DOHH2 (cell line): Measurements from ENCODE around the gene ERVMER34-1.

Experiments used
- EZH2phosphoT487 ChIP-seq: fragments of 200-600 bp; sonication (generic); IDR thresholded peaks from 2 replicates; pipeline ENCODE4 v1.6.1; 2017; ENCODE audit warnings: borderline replicate concordance, mild to moderate bottlenecking, antibody characterized with exemption, low read length, moderate library complexity, mixed read lengths
- TF ChIP-seq, protein P1 (sequence below): fragments of 200-600 bp; sonication (generic); IDR thresholded peaks from one replicate; pipeline ENCODE4 v1.5.1; 2014; ENCODE audit warnings: antibody characterized with exemption, mild to moderate bottlenecking, low read depth, low read length; ENCODE audit not compliant: poor library complexity, severe bottlenecking

DNA sequence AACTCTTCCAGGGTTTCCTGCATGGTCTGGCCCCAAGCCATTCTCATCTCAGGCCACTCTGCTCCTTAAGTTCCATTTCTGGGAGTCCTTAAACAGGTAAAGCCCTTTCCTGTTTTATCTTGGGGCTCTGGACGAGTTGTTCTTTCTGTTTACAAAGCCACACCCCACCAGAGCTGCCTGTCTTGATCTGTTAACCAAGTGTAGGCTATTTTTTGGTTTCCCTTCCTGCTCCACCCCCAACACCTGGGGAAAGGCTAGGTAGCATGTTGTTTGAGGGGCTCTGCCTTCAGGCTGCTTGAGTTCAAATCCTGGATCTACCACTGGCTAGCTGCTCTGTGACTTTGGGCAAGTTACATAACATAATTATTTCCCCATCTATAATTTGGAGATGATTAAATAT is 40.0 kb downstream of the ERVMER34-1 start:
- TF ChIP-seq, protein P1, sequence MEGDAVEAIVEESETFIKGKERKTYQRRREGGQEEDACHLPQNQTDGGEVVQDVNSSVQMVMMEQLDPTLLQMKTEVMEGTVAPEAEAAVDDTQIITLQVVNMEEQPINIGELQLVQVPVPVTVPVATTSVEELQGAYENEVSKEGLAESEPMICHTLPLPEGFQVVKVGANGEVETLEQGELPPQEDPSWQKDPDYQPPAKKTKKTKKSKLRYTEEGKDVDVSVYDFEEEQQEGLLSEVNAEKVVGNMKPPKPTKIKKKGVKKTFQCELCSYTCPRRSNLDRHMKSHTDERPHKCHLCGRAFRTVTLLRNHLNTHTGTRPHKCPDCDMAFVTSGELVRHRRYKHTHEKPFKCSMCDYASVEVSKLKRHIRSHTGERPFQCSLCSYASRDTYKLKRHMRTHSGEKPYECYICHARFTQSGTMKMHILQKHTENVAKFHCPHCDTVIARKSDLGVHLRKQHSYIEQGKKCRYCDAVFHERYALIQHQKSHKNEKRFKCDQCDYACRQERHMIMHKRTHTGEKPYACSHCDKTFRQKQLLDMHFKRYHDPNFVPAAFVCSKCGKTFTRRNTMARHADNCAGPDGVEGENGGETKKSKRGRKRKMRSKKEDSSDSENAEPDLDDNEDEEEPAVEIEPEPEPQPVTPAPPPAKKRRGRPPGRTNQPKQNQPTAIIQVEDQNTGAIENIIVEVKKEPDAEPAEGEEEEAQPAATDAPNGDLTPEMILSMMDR: no peak
- no peak for TF ChIP-seq EZH2phosphoT487
